ENCODE results near the gene KLHL3. TPM values are rescaled to one million over a fixed set of nuclear protein-coding genes. Genes with fewer than 3 reads are reported as not detected.

KLHL3 gene
- total and polyA plus RNA-seq, 4 donors: 0.91 to 8.8 (median 3.7) TPM

DNA sequence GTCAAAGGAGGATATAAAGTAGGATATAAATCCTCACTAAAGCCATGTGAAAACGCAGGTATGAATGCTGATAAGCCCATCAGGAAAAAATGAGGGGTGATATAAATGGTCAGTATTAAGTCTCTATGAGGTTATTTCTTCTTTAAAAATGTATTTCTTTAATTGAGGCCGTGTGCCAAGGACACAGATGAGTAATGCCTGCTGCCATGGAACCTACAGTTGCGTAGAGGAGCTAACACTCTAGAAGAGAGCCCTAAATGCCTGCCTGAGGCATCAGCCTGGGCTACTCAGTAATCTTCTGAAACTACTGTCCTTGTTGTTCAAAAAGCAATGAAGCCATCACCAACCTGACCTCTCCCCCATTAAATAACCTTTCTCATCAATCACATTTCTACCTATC is 84.9 kb downstream of the KLHL3 start:
- H3K9me3 ChIP-seq (ENCODE audit: control insufficient read depth in 4 of 4, low read length in 3 of 4): no peaks in the 10 kb centered on the region
- no peak overlapping the region for H3K4me3 ChIP-seq (ENCODE audit: low read depth in 1 of 3, low read length in 3 of 3)
- peaks cover 0 to 3% (median under 1%) of the 10 kb centered on the region in 4 donors for H3K36me3 ChIP-seq (ENCODE audit: control insufficient read depth in 4 of 4, insufficient read depth in 3 of 4, low read depth in 1 of 4, low read length in 3 of 4)
- no peak overlapping the region for H3K9ac ChIP-seq (ENCODE audit: low read depth in 1 of 2, low read length in 2 of 2)
- TF ChIP-seq SP1 (IDR thresholded peaks at IDR 0.05) (no peak), TAF1 (conservative IDR thresholded peaks at IDR 0.05) (no peak), FOXA2 (IDR thresholded peaks at IDR 0.05) (no peak), EGR1 (IDR thresholded peaks at IDR 0.05; ENCODE audit: low read depth in 2 of 2) (no peak), RAD21 (IDR thresholded peaks at IDR 0.05) (no peak), YY1 (IDR thresholded peaks at IDR 0.05) (no peak), NR2F2 (IDR thresholded peaks at IDR 0.05) (no peak), FOXA1 (IDR thresholded peaks at IDR 0.05) (no peak), RXRA (IDR thresholded peaks at IDR 0.05) (no peak), GABPA (IDR thresholded peaks at IDR 0.05 in 1 of 2, conservative IDR thresholded peaks at IDR 0.05 in 1 of 2) (no peak), HNF4G (IDR thresholded peaks at IDR 0.05) (no peak), JUND (IDR thresholded peaks at IDR 0.05) (no peak), HNF4A (conservative IDR thresholded peaks at IDR 0.05) (no peak)
- TF ChIP-seq, protein P1, sequence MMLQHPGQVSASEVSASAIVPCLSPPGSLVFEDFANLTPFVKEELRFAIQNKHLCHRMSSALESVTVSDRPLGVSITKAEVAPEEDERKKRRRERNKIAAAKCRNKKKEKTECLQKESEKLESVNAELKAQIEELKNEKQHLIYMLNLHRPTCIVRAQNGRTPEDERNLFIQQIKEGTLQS (IDR thresholded peaks at IDR 0.05): no peak
- TF ChIP-seq, protein P2, sequence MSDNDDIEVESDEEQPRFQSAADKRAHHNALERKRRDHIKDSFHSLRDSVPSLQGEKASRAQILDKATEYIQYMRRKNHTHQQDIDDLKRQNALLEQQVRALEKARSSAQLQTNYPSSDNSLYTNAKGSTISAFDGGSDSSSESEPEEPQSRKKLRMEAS (IDR thresholded peaks at IDR 0.05): no peak
- TF ChIP-seq, protein P3, sequence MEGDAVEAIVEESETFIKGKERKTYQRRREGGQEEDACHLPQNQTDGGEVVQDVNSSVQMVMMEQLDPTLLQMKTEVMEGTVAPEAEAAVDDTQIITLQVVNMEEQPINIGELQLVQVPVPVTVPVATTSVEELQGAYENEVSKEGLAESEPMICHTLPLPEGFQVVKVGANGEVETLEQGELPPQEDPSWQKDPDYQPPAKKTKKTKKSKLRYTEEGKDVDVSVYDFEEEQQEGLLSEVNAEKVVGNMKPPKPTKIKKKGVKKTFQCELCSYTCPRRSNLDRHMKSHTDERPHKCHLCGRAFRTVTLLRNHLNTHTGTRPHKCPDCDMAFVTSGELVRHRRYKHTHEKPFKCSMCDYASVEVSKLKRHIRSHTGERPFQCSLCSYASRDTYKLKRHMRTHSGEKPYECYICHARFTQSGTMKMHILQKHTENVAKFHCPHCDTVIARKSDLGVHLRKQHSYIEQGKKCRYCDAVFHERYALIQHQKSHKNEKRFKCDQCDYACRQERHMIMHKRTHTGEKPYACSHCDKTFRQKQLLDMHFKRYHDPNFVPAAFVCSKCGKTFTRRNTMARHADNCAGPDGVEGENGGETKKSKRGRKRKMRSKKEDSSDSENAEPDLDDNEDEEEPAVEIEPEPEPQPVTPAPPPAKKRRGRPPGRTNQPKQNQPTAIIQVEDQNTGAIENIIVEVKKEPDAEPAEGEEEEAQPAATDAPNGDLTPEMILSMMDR (IDR thresholded peaks at IDR 0.05; ENCODE audit: low read depth, low read length, missing input control): no peak
- TF ChIP-seq, protein P4, sequence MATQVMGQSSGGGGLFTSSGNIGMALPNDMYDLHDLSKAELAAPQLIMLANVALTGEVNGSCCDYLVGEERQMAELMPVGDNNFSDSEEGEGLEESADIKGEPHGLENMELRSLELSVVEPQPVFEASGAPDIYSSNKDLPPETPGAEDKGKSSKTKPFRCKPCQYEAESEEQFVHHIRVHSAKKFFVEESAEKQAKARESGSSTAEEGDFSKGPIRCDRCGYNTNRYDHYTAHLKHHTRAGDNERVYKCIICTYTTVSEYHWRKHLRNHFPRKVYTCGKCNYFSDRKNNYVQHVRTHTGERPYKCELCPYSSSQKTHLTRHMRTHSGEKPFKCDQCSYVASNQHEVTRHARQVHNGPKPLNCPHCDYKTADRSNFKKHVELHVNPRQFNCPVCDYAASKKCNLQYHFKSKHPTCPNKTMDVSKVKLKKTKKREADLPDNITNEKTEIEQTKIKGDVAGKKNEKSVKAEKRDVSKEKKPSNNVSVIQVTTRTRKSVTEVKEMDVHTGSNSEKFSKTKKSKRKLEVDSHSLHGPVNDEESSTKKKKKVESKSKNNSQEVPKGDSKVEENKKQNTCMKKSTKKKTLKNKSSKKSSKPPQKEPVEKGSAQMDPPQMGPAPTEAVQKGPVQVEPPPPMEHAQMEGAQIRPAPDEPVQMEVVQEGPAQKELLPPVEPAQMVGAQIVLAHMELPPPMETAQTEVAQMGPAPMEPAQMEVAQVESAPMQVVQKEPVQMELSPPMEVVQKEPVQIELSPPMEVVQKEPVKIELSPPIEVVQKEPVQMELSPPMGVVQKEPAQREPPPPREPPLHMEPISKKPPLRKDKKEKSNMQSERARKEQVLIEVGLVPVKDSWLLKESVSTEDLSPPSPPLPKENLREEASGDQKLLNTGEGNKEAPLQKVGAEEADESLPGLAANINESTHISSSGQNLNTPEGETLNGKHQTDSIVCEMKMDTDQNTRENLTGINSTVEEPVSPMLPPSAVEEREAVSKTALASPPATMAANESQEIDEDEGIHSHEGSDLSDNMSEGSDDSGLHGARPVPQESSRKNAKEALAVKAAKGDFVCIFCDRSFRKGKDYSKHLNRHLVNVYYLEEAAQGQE (IDR thresholded peaks at IDR 0.05): no peak
- TF ChIP-seq, protein P5, sequence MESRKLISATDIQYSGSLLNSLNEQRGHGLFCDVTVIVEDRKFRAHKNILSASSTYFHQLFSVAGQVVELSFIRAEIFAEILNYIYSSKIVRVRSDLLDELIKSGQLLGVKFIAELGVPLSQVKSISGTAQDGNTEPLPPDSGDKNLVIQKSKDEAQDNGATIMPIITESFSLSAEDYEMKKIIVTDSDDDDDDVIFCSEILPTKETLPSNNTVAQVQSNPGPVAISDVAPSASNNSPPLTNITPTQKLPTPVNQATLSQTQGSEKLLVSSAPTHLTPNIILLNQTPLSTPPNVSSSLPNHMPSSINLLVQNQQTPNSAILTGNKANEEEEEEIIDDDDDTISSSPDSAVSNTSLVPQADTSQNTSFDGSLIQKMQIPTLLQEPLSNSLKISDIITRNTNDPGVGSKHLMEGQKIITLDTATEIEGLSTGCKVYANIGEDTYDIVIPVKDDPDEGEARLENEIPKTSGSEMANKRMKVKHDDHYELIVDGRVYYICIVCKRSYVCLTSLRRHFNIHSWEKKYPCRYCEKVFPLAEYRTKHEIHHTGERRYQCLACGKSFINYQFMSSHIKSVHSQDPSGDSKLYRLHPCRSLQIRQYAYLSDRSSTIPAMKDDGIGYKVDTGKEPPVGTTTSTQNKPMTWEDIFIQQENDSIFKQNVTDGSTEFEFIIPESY (IDR thresholded peaks at IDR 0.05): no peak
- 93% methylated on average over 3 of the region's 3 CpGs for WGBS
- no peak overlapping the region for H3K27ac ChIP-seq (ENCODE audit: low read depth in 1 of 2, low read length in 2 of 2)
- no peak for DNase-seq (ENCODE audit: low spot score)
- no peaks in the 10 kb centered on the region for H3K27me3 ChIP-seq (ENCODE audit: control insufficient read depth in 4 of 4, insufficient read depth in 4 of 4, low read length in 3 of 4)
- no peaks in the 10 kb centered on the region for H3K4me1 ChIP-seq (ENCODE audit: control insufficient read depth in 4 of 4, insufficient read depth in 4 of 4, low read length in 3 of 4)

Measured in liver (tissue), 9 donors.